Left ventricle myocardium inferior (tissue), 1 donor: ENCODE results near the gene LDB2. TPM values are rescaled to one million over a fixed set of nuclear protein-coding genes. Genes with fewer than 3 reads are reported as not detected.
A peak's percentile ranks its signal among the peaks of the same experiment; 100 is the strongest.

Source experiments
- DNase-seq: peaks from one replicate; pipeline ENCODE4 v3.0.0-alpha.2; 2020
- H3K27ac ChIP-seq: fragments of 200-600 bp; replicated peaks from 2 replicates; pipeline ENCODE4 v1.8.0; 2021
- H3K27me3 ChIP-seq: fragments of 200-600 bp; 2 replicates; pipeline ENCODE4 v1.8.0; 2021; ENCODE audit warnings: low read depth
- H3K36me3 ChIP-seq: fragments of 200-600 bp; 2 replicates; pipeline ENCODE4 v1.8.0; 2021
- H3K4me1 ChIP-seq: fragments of 200-600 bp; 2 replicates; pipeline ENCODE4 v1.8.0; 2021
- H3K4me3 ChIP-seq: fragments of 200-600 bp; 2 replicates; pipeline ENCODE4 v1.8.0; 2021; ENCODE audit warnings: mild to moderate bottlenecking, moderate library complexity
- H3K9me3 ChIP-seq: fragments of 200-600 bp; replicated peaks from 2 replicates; pipeline ENCODE4 v1.8.0; 2021
- CTCF ChIP-seq: fragments of 200-600 bp; IDR thresholded peaks from 2 replicates; pipeline ENCODE4 v1.8.0; 2021; ENCODE audit warnings: antibody characterized with exemption, mild to moderate bottlenecking, borderline replicate concordance
- intact Hi-C: fragments of 100-400 bp; cut with micrococcal nuclease; formaldehyde crosslinking; loops from one replicate; pipeline ENCODE4 v1.11.0; 2022
- total RNA-seq: library from RNA; stranded (reverse); fragmentation: NEBNext Ultra II Directional; extraction: Animal tissue kit (Norgen Biotek cat#: 25700); gene quantifications from one replicate; pipeline ENCODE4 v1.2.1, GENCODE V29; 2021
- donor health status: DM: no; HTN: yes; CAD: no; lungs with severe emphysema.

LDB2 gene
- total RNA-seq, 1 donor from 2014 or later = 29.6 TPM

GRCh38 chr4:16591272-16591826 lies 307.1 kb downstream of the LDB2 start:
- peaks cover 23% of the 10 kb centered on the region for H3K4me1 ChIP-seq
- H3K9me3 ChIP-seq = no peaks in the 10 kb centered on the region
- no peak overlapping the region for H3K4me3 ChIP-seq
- no peaks in the 10 kb centered on the region for H3K27me3 ChIP-seq
- H3K36me3 ChIP-seq = peaks cover 10% of the 10 kb centered on the region
- no peak for TF ChIP-seq CTCF
- DNase-seq = no peak
- intact Hi-C loops = no loop called here
- peak overlapping the region; percentile 17 for H3K27ac ChIP-seq

GRCh38 chr4:16590797-16591196 lies 307.6 kb downstream of the LDB2 start:
- H3K9me3 ChIP-seq = no peaks in the 10 kb centered on the region
- no peak for DNase-seq
- H3K27ac ChIP-seq = no peak overlapping the region
- peaks cover 23% of the 10 kb centered on the region for H3K4me1 ChIP-seq
- H3K36me3 ChIP-seq = peaks cover 10% of the 10 kb centered on the region
- intact Hi-C loops = no loop called here
- no peaks in the 10 kb centered on the region for H3K27me3 ChIP-seq
- no peak overlapping the region for H3K4me3 ChIP-seq
- no peak for TF ChIP-seq CTCF

- TF ChIP-seq CTCF = no peak
- no peak for DNase-seq
These were observed 309.8 kb downstream of the LDB2 start for GRCh38 chr4:16588651-16589050.

GRCh38 chr4:16588149-16588548 lies 310.3 kb downstream of the LDB2 start:
- intact Hi-C loops = no loop called here
- DNase-seq = no peak
- peaks cover 13% of the 10 kb centered on the region for H3K36me3 ChIP-seq

More at GRCh38 chr4:16588651-16589050, 309.8 kb downstream of the LDB2 start:
- no peaks in the 10 kb centered on the region for H3K27me3 ChIP-seq
- H3K27ac ChIP-seq = no peak overlapping the region
- H3K9me3 ChIP-seq = no peaks in the 10 kb centered on the region
- H3K4me3 ChIP-seq = no peak overlapping the region
- H3K36me3 ChIP-seq = peaks cover 10% of the 10 kb centered on the region
- H3K4me1 ChIP-seq = peaks cover 15% of the 10 kb centered on the region
- intact Hi-C loops = no loop called here

GRCh38 chr4:16585053-16585452 lies 313.4 kb downstream of the LDB2 start:
- TF ChIP-seq CTCF = no peak
- intact Hi-C loops = no loop called here
- H3K4me3 ChIP-seq = no peak overlapping the region
- no peaks in the 10 kb centered on the region for H3K9me3 ChIP-seq
- no peak for DNase-seq
- H3K36me3 ChIP-seq = peaks cover 18% of the 10 kb centered on the region
- H3K27me3 ChIP-seq = no peaks in the 10 kb centered on the region
- no peaks in the 10 kb centered on the region for H3K4me1 ChIP-seq
- no peak overlapping the region for H3K27ac ChIP-seq

More at GRCh38 chr4:16588149-16588548, 310.3 kb downstream of the LDB2 start:
- H3K4me3 ChIP-seq = no peak overlapping the region
- H3K9me3 ChIP-seq = no peaks in the 10 kb centered on the region
- H3K4me1 ChIP-seq = peaks cover 15% of the 10 kb centered on the region
- H3K27ac ChIP-seq = no peak overlapping the region
- TF ChIP-seq CTCF = no peak
- H3K27me3 ChIP-seq = no peaks in the 10 kb centered on the region

- Histone ChIP-seq H3K36me3 (peaks cover 18% of the 10 kb centered on the region), H3K4me1 (no peaks in the 10 kb centered on the region), H3K4me3 (no peak overlapping the region), H3K9me3 (no peaks in the 10 kb centered on the region), H3K27ac (no peak overlapping the region), H3K27me3 (no peaks in the 10 kb centered on the region)
- no peak for TF ChIP-seq CTCF
- no peak for DNase-seq
- intact Hi-C loops = no loop called here
These were observed 314.7 kb downstream of the LDB2 start for GRCh38 chr4:16583764-16584163.
